HFFc6 (cell line): ENCODE results near the gene CLSTN1. TPM values are rescaled to one million over a fixed set of nuclear protein-coding genes. Genes with fewer than 3 reads are reported as not detected.
A peak's percentile ranks its signal among the peaks of the same experiment; 100 is the strongest.
"Not testable (repeated sequence)": the region's sequence is repeated elsewhere in the genome, so short reads cannot be mapped to it uniquely, and the experiment has no call there.

Experiments used
- DNase-seq: peaks from one replicate; pipeline ENCODE4 v3.0.0-alpha.2; 2018
- H3K27ac Mint-ChIP-seq: 2 replicates; pipeline ENCODE4 v1.8.0; 2020; ENCODE audit warnings: mild to moderate bottlenecking, mixed read lengths
- H3K27me3 Mint-ChIP-seq: 2 replicates; pipeline ENCODE4 v1.8.0; 2021; ENCODE audit warnings: mild to moderate bottlenecking, moderate library complexity, mixed read lengths; ENCODE audit not compliant: insufficient read depth
- H3K36me3 Mint-ChIP-seq: 2 replicates; pipeline ENCODE4 v1.8.0; 2021; ENCODE audit warnings: low read depth, mixed read lengths
- H3K4me1 Mint-ChIP-seq: 2 replicates; pipeline ENCODE4 v1.8.0; 2020; ENCODE audit warnings: low read depth, mixed read lengths
- H3K4me3 Mint-ChIP-seq: 2 replicates; pipeline ENCODE4 v1.8.0; 2020; ENCODE audit warnings: mild to moderate bottlenecking, moderate library complexity, mixed read lengths
- H3K9me3 Mint-ChIP-seq: 2 replicates; pipeline ENCODE4 v1.8.0; 2020; ENCODE audit warnings: mild to moderate bottlenecking, mixed read lengths
- total RNA-seq, 6 experiments: library from RNA; stranded (reverse); fragmentation: NEBNext Ultra II Directional; extraction: Animal tissue kit (Norgen Biotek cat#: 25700); gene quantifications; 2 replicates in 1 of 6; 3 replicates in 5 of 6; pipeline ENCODE4 v1.2.3, GENCODE V29; 2021
- TF ChIP-seq, protein P1 (sequence below): fragments of 200-600 bp; sonication (generic); IDR thresholded peaks from 2 replicates; pipeline ENCODE4 v1.5.0; 2021; ENCODE audit warnings: antibody characterized with exemption, mild to moderate bottlenecking

Gene CLSTN1
- total RNA-seq, 6 experiments from 2014 or later: 128 to 151 (median 137) TPM

GRCh38 chr1:9797049-9797448 is 26.7 kb downstream of the CLSTN1 start:
- H3K27me3 Mint-ChIP-seq: no peaks in the 10 kb centered on the region
- TF ChIP-seq, protein P1, sequence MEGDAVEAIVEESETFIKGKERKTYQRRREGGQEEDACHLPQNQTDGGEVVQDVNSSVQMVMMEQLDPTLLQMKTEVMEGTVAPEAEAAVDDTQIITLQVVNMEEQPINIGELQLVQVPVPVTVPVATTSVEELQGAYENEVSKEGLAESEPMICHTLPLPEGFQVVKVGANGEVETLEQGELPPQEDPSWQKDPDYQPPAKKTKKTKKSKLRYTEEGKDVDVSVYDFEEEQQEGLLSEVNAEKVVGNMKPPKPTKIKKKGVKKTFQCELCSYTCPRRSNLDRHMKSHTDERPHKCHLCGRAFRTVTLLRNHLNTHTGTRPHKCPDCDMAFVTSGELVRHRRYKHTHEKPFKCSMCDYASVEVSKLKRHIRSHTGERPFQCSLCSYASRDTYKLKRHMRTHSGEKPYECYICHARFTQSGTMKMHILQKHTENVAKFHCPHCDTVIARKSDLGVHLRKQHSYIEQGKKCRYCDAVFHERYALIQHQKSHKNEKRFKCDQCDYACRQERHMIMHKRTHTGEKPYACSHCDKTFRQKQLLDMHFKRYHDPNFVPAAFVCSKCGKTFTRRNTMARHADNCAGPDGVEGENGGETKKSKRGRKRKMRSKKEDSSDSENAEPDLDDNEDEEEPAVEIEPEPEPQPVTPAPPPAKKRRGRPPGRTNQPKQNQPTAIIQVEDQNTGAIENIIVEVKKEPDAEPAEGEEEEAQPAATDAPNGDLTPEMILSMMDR: no peak
- peaks cover 39% of the 10 kb centered on the region for H3K4me1 Mint-ChIP-seq
- no peak for DNase-seq
- no peaks in the 10 kb centered on the region for H3K36me3 Mint-ChIP-seq
- no peaks in the 10 kb centered on the region for H3K9me3 Mint-ChIP-seq
- H3K27ac Mint-ChIP-seq: no peak overlapping the region
- no peak overlapping the region for H3K4me3 Mint-ChIP-seq

DNA sequence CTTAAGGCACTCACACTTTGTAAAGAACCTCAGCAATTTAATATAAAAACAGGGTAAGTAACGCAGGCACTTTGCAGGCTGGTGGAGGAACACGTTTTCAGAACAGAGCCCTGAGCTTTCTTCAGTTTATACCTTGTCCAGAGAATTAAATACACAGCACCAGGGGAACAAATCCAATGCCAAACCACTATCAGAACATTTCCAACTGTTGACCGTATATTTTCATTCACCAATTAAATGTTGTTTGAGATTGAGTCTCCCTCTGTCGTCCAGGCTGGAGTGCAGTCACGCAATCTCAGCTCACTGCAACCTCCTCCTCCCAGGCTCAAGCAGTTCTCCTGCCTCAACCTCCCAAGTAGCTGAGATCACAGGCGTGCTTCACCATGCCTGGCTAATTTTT is 29.7 kb downstream of the CLSTN1 start:
- Mint-ChIP-seq H3K27ac (no peak overlapping the region), H3K36me3 (peaks cover 10% of the 10 kb centered on the region), H3K27me3 (no peaks in the 10 kb centered on the region; the same call in 1 of the 2 replicates), H3K9me3 (no peaks in the 10 kb centered on the region), H3K4me3 (no peak overlapping the region), H3K4me1 (peaks cover 41% of the 10 kb centered on the region)
- TF ChIP-seq, protein P1: no peak
- no peak for DNase-seq

GRCh38 chr1:9793291-9793690 is 30.5 kb downstream of the CLSTN1 start:
- H3K36me3 Mint-ChIP-seq: peaks cover 13% of the 10 kb centered on the region
- no peaks in the 10 kb centered on the region for H3K9me3 Mint-ChIP-seq
- TF ChIP-seq, protein P1: no peak
- no peak overlapping the region for H3K27ac Mint-ChIP-seq
- no peak overlapping the region for H3K4me3 Mint-ChIP-seq
- no peak for DNase-seq
- peaks cover 35% of the 10 kb centered on the region for H3K4me1 Mint-ChIP-seq
- H3K27me3 Mint-ChIP-seq: no peaks in the 10 kb centered on the region; the same call in 1 of the 2 replicates

DNA sequence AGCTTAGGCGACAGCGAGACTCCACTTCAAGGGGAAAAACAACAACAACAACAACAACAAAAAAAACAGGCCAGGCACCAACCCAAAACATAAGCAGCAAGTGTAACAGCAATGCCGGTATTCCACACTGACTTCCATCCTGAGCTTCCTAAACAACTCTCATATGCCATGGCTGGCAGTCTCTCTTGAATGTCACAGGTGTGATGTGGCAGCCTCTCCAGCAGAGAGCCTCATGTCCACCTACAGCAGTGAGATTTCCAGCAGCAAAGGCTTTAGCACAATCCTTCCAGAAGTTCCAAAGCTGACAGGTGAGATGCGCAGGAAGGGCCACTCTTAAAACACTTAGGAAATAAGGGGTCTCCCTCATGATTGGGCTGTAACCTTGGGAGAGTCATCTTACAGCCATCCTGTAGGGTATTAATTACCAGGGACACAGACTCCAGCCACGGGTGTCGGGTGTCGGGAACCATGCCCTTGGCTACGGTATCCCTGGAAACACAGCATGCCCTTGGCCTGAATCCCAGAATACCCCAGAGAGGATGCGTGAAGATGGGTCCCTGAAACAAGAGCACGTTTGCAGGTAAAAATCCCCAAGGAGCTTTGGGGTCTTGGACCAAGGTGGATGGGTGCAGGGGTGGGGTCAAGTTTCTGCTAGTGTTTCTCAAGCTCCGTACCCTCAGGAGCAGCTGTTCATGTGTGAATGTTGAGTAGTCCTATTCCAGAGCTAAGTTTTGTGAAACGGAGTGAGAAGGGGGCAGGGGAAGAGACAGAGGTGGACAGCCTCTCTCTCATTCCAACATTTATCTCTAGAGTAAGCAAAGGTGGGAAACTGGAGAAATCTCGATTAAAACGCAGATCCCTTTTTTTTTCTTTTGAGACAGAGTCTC is 31.4 kb downstream of the CLSTN1 start:
- Mint-ChIP-seq H3K36me3 (peaks cover 13% of the 10 kb centered on the region), H3K9me3 (no peaks in the 10 kb centered on the region), H3K4me3 (no peak overlapping the region), H3K27ac (0 out of 2 replicates have a peak overlapping the region, but pooled peaks have one; percentile 14), H3K27me3 (no peaks in the 10 kb centered on the region; the same call in 1 of the 2 replicates), H3K4me1 (peaks cover 33% of the 10 kb centered on the region)
- TF ChIP-seq, protein P1: no peak; the same call in 1 of the 2 replicates
- no peak for DNase-seq

- not testable (repeated sequence) for DNase-seq, H3K27ac Mint-ChIP-seq, H3K27me3 Mint-ChIP-seq
Observed at GRCh38 chr1:9789700-9790099, 34.1 kb downstream of the CLSTN1 start.

GRCh38 chr1:9787702-9788101 is 36.1 kb downstream of the CLSTN1 start:
- Mint-ChIP-seq H3K4me1 (peaks cover 10% of the 10 kb centered on the region), H3K36me3 (peaks cover 13% of the 10 kb centered on the region), H3K27ac (no peak overlapping the region), H3K4me3 (no peak overlapping the region), H3K9me3 (no peaks in the 10 kb centered on the region), H3K27me3 (no peaks in the 10 kb centered on the region; the same call in 1 of the 2 replicates)
- DNase-seq: no peak
- TF ChIP-seq, protein P1: no peak

More at GRCh38 chr1:9789700-9790099, 34.1 kb downstream of the CLSTN1 start:
- H3K36me3 Mint-ChIP-seq: peaks cover 13% of the 10 kb centered on the region
- H3K9me3 Mint-ChIP-seq, H3K4me3 Mint-ChIP-seq: not testable (repeated sequence)
- H3K4me1 Mint-ChIP-seq: peaks cover 24% of the 10 kb centered on the region
